ENCODE data around the gene STARD13. TPM values are rescaled to one million over a fixed set of nuclear protein-coding genes. Genes with fewer than 3 reads are reported as not detected.
A peak's percentile ranks its signal among the peaks of the same experiment; 100 is the strongest.

STARD13 gene
- total RNA-seq, 6 donors from 2014 or later, result 43.6 to 76.5 (median 63.7) TPM

- Histone ChIP-seq H3K27ac (peak overlapping the region in 2 of 4 donors; percentile 22 to 48), H3K27me3 (no peaks in the 10 kb centered on the region), H3K4me3 (no peak overlapping the region), H3K36me3 (peaks cover 6 to 71% (median 28%) of the 10 kb centered on the region in 4 donors), H3K9me3 (no peaks in the 10 kb centered on the region), H3K4me1 (peaks cover 17 to 30% (median 25%) of the 10 kb centered on the region in 4 donors)
- 78 to 86% methylated on average over 7 of the region's 7 CpGs for WGBS, 2 donors
- ATAC-seq (ENCODE audit: low FRiP score in 2 of 2), result no peak
- DNase-seq, result no peak
- TF ChIP-seq POLR2AphosphoS5 (IDR thresholded peaks at IDR 0.05) (no peak), POLR2A (IDR thresholded peaks at IDR 0.05) (no peak), EP300 (IDR thresholded peaks at IDR 0.05) (no peak)
- TF ChIP-seq, protein P1, sequence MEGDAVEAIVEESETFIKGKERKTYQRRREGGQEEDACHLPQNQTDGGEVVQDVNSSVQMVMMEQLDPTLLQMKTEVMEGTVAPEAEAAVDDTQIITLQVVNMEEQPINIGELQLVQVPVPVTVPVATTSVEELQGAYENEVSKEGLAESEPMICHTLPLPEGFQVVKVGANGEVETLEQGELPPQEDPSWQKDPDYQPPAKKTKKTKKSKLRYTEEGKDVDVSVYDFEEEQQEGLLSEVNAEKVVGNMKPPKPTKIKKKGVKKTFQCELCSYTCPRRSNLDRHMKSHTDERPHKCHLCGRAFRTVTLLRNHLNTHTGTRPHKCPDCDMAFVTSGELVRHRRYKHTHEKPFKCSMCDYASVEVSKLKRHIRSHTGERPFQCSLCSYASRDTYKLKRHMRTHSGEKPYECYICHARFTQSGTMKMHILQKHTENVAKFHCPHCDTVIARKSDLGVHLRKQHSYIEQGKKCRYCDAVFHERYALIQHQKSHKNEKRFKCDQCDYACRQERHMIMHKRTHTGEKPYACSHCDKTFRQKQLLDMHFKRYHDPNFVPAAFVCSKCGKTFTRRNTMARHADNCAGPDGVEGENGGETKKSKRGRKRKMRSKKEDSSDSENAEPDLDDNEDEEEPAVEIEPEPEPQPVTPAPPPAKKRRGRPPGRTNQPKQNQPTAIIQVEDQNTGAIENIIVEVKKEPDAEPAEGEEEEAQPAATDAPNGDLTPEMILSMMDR (IDR thresholded peaks at IDR 0.05), result no peak
Measured at GRCh38 chr13:33119022-33119781, 166.4 kb downstream of the STARD13 start.

DNA sequence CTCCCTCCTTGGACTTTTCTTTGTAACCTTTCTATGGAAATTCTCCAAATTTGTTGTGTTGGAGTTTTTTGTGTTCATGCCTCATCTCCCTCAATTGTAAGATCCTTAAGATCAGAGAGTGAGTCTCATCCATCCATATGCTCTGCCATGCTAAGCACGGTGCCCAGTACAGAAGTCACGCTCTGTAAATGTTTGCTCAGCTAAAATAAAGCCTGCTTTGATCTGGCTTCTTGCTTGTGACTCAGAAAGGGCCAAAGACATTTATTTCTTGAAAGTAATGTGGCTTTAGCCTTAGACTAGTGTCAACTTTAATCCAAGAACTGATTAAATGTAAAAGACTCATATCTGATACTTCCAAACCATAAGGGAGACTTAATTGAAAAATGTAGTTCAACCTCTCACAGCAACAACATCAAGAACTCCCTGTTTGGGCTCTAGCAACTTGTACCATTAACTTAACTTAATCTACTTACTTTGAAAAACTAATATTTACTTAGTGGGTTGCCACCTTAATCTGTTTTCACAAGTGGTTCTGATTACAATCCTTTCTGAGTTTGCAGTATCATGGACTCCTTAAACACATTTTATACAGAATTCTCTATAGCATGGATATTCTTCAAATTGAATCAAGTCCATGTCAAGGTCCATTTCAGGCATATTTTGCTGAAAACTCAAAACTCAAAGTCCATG lies 169.1 kb downstream of the STARD13 start:
- H3K4me3 ChIP-seq, result no peak overlapping the region
- H3K27me3 ChIP-seq, result no peaks in the 10 kb centered on the region
- TF ChIP-seq, protein P1 (IDR thresholded peaks at IDR 0.05), result no peak
- TF ChIP-seq POLR2AphosphoS5 (IDR thresholded peaks at IDR 0.05) (no peak), POLR2A (IDR thresholded peaks at IDR 0.05) (no peak)
- H3K9me3 ChIP-seq, result no peaks in the 10 kb centered on the region
- DNase-seq (no peak), ATAC-seq (ENCODE audit: low FRiP score in 2 of 2) (no peak)
- peaks cover 18 to 34% (median 29%) of the 10 kb centered on the region in 4 donors for H3K4me1 ChIP-seq
- H3K36me3 ChIP-seq, result peaks cover 6 to 84% (median 27%) of the 10 kb centered on the region in 4 donors
- H3K27ac ChIP-seq, result no peak overlapping the region
- 69% methylated on average over 2 of the region's 2 CpGs for WGBS, 2 donors

- H3K4me1 ChIP-seq, result peaks cover 29 to 43% (median 37%) of the 10 kb centered on the region in 4 donors
- H3K36me3 ChIP-seq, result peaks cover 6 to 93% (median 28%) of the 10 kb centered on the region in 4 donors
- WGBS, 2 donors, result 93 to 100% methylated on average over 2 of the region's 2 CpGs
- TF ChIP-seq, protein P1 (IDR thresholded peaks at IDR 0.05), result no peak
- TF ChIP-seq POLR2A (IDR thresholded peaks at IDR 0.05) (no peak), POLR2AphosphoS5 (IDR thresholded peaks at IDR 0.05) (no peak), EP300 (IDR thresholded peaks at IDR 0.05) (no peak)
- DNase-seq (no peak), ATAC-seq (ENCODE audit: low FRiP score in 2 of 2) (no peak)
- H3K4me3 ChIP-seq, result no peak overlapping the region
- no peaks in the 10 kb centered on the region for H3K9me3 ChIP-seq
- H3K27ac ChIP-seq, result no peak overlapping the region
- H3K27me3 ChIP-seq, result no peaks in the 10 kb centered on the region
Measured at GRCh38 chr13:33115274-33115673, 170.3 kb downstream of the STARD13 start.

DNA sequence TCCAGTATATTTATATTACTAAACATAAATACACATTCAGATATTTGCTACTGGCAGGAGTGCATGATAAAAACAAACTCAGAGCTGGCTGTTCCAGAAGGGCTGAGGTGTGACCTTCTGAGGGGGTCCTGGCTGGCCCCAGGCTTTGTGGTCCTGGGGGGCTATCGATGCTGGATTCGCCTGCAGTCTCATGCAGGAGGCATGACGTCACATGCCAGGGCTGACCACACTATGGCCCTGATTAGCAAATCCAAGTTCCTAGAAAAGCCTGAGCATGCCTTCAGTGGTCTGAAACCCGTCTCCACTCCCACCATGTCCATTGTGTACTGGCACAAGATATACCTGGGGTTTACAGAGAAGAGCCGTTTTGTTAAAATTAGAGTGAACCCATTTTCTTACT lies 171.4 kb downstream of the STARD13 start:
- peak overlapping the region in 2 of 4 donors; percentile 66 to 74 for H3K27ac ChIP-seq
- 74 to 83% methylated on average over 5 of the region's 5 CpGs for WGBS, 2 donors
- ATAC-seq (ENCODE audit: low FRiP score in 2 of 2), result no peak
- DNase-seq, result no peak
- H3K36me3 ChIP-seq, result peaks cover 6 to 97% (median 26%) of the 10 kb centered on the region in 4 donors
- no peaks in the 10 kb centered on the region for H3K9me3 ChIP-seq
- TF ChIP-seq POLR2AphosphoS5 (IDR thresholded peaks at IDR 0.05) (no peak), EP300 (IDR thresholded peaks at IDR 0.05) (no peak), POLR2A (IDR thresholded peaks at IDR 0.05) (no peak)
- TF ChIP-seq, protein P1 (IDR thresholded peaks at IDR 0.05), result no peak
- H3K4me1 ChIP-seq, result peaks cover 34 to 39% (median 37%) of the 10 kb centered on the region in 4 donors
- H3K4me3 ChIP-seq, result no peak overlapping the region
- no peaks in the 10 kb centered on the region for H3K27me3 ChIP-seq
